Right lobe of liver (tissue), 4 donors: ENCODE data around the gene HMHB1.

Source experiments
- POLR2A ChIP-seq: fragments of 450-650 bp; IDR thresholded peaks from one replicate; pipeline ENCODE4 v1.6.1; 2017; ENCODE audit warnings: antibody characterized with exemption, mild to moderate bottlenecking
- TF ChIP-seq, protein P1 (sequence below), 4 donors: fragments of 200-600 bp in 3 of 4; fragments of 450-650 bp in 1 of 4; IDR thresholded peaks; one replicate each; pipeline versions ENCODE4 v1.5.1 to v1.8.0; 2016 to 2022; ENCODE audit warnings: antibody characterized with exemption in 4 of 4, mild to moderate bottlenecking in 2 of 4
- donor health status: DM: no; HTN: no; CAD: no.
- donor health status: DM: no; HTN: no; CAD: no.
- donor health status: DM: no; HTN: yes; CAD: no.

DNA sequence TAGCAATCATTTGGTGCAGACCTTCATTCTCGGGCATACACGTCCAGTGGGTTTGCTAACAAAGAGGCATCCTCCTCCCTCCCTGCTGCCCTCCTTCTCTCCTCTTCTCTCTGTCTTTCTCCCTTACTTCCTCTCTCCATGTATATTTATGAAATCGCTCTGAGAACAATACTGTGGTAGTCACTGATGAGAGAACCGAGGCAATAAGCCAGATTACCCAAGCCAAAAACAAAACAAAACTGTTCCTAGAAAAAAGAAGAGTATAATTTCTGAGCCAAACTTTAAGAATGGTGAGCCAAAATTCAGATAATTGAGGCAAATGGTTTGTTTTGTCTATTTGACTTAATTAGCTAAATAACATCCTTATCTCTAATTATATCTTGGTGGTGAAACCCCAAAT is 15.8 kb upstream of the HMHB1 start:
- TF ChIP-seq, protein P1, sequence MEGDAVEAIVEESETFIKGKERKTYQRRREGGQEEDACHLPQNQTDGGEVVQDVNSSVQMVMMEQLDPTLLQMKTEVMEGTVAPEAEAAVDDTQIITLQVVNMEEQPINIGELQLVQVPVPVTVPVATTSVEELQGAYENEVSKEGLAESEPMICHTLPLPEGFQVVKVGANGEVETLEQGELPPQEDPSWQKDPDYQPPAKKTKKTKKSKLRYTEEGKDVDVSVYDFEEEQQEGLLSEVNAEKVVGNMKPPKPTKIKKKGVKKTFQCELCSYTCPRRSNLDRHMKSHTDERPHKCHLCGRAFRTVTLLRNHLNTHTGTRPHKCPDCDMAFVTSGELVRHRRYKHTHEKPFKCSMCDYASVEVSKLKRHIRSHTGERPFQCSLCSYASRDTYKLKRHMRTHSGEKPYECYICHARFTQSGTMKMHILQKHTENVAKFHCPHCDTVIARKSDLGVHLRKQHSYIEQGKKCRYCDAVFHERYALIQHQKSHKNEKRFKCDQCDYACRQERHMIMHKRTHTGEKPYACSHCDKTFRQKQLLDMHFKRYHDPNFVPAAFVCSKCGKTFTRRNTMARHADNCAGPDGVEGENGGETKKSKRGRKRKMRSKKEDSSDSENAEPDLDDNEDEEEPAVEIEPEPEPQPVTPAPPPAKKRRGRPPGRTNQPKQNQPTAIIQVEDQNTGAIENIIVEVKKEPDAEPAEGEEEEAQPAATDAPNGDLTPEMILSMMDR (IDR thresholded peaks at IDR 0.05), result no peak
- TF ChIP-seq POLR2A, result no peak
